Activated T-cell treated with anti-CD3 and anti-CD28 coated beads, Interleukin-2, amount 50 U/mL, for 72 hours (primary cell): ENCODE results near the gene PRKCSH. TPM values are rescaled to one million over a fixed set of nuclear protein-coding genes. Genes with fewer than 3 reads are reported as not detected.

Experiments used
- ATAC-seq, 2 donors: fragments of 150-1000 bp; cut with Tn5 transposase; replicated peaks in 1 of 2; 2 replicates each; pipeline ENCODE4 v1.10.0; 2021; ENCODE audit warnings: moderate library complexity in 2 of 2, mild to moderate bottlenecking in 1 of 2
- DNase-seq, 2 donors: peaks; one replicate each; pipeline ENCODE4 v3.0.0; 2021 to 2022; ENCODE audit warnings: mixed read lengths in 1 of 2
- H3K27ac Mint-ChIP-seq: one replicate; pipeline ENCODE4 v1.8.0; 2022; ENCODE audit warnings: mild to moderate bottlenecking, moderate library complexity, mixed read lengths
- H3K27me3 Mint-ChIP-seq: one replicate; pipeline ENCODE4 v1.8.0; 2022; ENCODE audit warnings: low read depth, mixed read lengths
- H3K36me3 Mint-ChIP-seq, 2 donors: one replicate each; pipeline ENCODE4 v1.8.0; 2022; ENCODE audit warnings: mixed read lengths in 2 of 2, mild to moderate bottlenecking in 1 of 2; ENCODE audit not compliant: insufficient read depth in 2 of 2
- H3K4me1 Mint-ChIP-seq: one replicate; pipeline ENCODE4 v1.8.0; 2022; ENCODE audit warnings: low read depth, mixed read lengths
- H3K4me3 Mint-ChIP-seq, 2 donors: one replicate each; pipeline ENCODE4 v1.8.0; 2022; ENCODE audit warnings: mild to moderate bottlenecking in 2 of 2, mixed read lengths in 2 of 2, moderate library complexity in 2 of 2
- H3K9me3 Mint-ChIP-seq, 2 donors: one replicate each; pipeline ENCODE4 v1.8.0; 2022; ENCODE audit warnings: mixed read lengths in 2 of 2
- total RNA-seq, 2 donors: library from RNA; stranded (reverse); gene quantifications; one replicate each; pipeline ENCODE4 v1.2.3, GENCODE V29; 2022

The PRKCSH gene, protein sequence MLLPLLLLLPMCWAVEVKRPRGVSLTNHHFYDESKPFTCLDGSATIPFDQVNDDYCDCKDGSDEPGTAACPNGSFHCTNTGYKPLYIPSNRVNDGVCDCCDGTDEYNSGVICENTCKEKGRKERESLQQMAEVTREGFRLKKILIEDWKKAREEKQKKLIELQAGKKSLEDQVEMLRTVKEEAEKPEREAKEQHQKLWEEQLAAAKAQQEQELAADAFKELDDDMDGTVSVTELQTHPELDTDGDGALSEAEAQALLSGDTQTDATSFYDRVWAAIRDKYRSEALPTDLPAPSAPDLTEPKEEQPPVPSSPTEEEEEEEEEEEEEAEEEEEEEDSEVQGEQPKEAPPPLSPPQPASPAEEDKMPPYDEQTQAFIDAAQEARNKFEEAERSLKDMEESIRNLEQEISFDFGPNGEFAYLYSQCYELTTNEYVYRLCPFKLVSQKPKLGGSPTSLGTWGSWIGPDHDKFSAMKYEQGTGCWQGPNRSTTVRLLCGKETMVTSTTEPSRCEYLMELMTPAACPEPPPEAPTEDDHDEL
- 100 to 1,000 TPM; 253 to 266 TPM for total RNA-seq

DNA sequence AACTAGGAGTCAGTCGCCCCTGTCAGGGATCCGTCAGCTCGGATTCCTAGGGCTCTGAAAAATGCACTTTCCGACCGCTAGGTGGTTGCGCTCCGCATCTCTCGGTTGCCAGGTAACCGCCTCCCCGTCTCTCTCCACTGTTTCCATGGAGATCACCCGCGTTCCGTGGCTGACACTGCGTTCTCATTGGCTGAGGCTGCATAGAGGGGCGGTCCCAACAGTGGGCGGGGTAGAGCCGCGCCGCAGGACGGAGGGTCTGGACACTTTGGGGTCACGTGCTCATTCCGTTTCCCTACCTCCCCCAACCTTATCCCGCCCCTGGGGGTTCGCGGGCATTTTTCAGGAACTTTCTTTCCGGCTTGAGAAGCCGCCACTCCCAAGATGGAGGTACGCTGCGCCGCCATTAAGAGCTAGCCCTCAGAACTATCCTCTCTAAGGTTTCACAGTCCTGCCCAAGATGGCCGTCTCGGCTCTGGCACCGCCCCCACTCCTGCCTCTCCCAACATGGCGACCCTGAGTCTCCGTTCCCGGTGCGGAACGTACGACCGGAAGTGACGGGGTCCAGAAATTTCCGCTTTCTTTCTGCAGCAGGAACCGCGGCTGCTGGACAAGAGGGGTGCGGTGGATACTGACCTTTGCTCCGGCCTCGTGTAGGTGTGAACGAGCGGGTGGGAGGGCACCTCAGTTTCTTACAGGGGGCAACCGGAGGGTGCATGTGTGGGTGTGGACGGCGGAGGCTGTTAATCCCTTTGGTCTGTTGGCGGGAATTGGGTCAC is at the start of gene PRKCSH, which contains the start of gene ODAD3:
Gene PRKCSH, plus strand, starts transcription at position 579 of the 776 bp plus-strand sequence. CDS start 483 bp downstream, outside the sequence.
Gene ODAD3, minus strand, starts transcription at position 65 of the 776 bp plus-strand sequence. CDS start 105 bp downstream, outside the sequence.
- Mint-ChIP-seq H3K27me3 (no peaks in the 10 kb centered on the region), H3K9me3 (no peaks in the 10 kb centered on the region), H3K27ac (peak within 1 kb of the TSS; percentile 98), H3K4me3 (peak within 1 kb of the TSS; percentile 99 to 100), H3K36me3 (peaks cover 6 to 11% of the 10 kb centered on the region in 2 donors), H3K4me1 (peaks cover 31% of the 10 kb centered on the region)
- DNase-seq (peak; percentile 98 to 99), ATAC-seq (peak; percentile 94)

DNA sequence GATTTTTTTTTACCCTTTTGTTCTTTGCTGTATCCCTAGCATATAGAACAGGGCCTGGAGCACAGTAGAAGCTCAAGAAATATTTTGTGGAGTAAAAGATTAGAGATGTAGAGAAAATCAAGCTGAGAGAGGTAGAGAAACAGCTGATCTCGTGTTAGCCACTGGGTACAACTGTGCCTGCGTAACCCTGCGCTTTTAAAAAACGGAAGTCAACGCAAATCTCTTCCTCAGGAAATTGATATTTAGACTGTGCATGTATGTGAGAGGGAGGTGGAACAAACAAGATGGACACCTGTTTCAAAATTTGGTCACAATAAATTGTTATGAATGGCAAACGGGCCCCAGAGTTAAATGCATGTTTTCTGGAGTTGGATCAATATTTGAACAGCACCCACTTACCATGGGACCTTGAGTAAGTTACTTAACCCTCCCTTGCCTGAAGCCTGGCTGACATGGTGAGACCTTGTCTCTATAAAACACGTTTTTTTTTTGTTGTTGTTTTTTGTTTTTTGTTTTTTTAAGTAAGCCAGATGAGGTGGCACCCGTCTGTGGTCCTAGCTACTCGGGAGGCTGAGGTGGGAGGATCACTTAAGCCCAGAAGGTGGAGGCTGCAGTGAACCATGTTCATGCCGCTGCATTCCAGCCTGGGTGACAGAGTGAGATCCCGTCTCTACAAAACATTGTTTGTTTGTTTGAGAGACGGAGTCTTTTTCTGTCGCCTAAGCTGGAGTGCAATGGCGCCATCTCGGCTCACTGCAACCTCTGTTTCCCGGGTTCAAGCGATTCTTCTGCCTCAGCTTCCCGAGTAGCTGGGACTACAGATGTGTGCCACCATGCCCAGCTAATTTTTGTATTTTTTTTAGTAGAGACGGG is 48.0 kb upstream of the PRKCSH start:
- Mint-ChIP-seq H3K36me3 (peaks cover 1 to 2% of the 10 kb centered on the region in 2 donors), H3K9me3 (peaks cover 0 to 4% of the 10 kb centered on the region in 2 donors), H3K27ac (no peak overlapping the region), H3K4me1 (peaks cover 14% of the 10 kb centered on the region), H3K27me3 (peaks cover 6% of the 10 kb centered on the region), H3K4me3 (no peak overlapping the region)
- ATAC-seq (no peak), DNase-seq (no peak)

DNA sequence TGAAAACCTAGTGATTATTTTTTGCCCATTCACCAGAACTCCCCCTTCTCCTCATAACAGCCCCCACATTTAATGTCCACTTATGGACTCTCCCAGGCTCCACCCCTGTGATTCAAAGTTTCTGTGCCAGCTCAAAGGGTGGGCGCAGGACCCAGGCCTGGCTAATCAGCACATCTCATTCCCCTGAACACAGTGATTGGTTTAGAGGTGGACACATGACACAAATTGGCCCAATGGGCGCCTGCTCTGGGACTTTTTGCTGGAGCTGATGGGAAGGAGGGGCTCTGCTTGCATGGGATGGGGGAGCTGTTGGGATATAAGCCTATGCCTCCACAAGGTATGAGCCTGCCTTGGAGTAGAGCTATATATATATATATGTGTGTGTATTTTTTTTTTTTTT is 45.1 kb upstream of the PRKCSH start:
- peaks cover 6% of the 10 kb centered on the region for H3K4me1 Mint-ChIP-seq
- H3K9me3 Mint-ChIP-seq, result peaks cover 0 to 4% of the 10 kb centered on the region in 2 donors
- peaks cover 9% of the 10 kb centered on the region for H3K27me3 Mint-ChIP-seq
- no peak overlapping the region for H3K4me3 Mint-ChIP-seq
- DNase-seq (no peak), ATAC-seq (no peak)
- no peak overlapping the region for H3K27ac Mint-ChIP-seq
- H3K36me3 Mint-ChIP-seq, result peaks cover 1 to 2% of the 10 kb centered on the region in 2 donors

DNA sequence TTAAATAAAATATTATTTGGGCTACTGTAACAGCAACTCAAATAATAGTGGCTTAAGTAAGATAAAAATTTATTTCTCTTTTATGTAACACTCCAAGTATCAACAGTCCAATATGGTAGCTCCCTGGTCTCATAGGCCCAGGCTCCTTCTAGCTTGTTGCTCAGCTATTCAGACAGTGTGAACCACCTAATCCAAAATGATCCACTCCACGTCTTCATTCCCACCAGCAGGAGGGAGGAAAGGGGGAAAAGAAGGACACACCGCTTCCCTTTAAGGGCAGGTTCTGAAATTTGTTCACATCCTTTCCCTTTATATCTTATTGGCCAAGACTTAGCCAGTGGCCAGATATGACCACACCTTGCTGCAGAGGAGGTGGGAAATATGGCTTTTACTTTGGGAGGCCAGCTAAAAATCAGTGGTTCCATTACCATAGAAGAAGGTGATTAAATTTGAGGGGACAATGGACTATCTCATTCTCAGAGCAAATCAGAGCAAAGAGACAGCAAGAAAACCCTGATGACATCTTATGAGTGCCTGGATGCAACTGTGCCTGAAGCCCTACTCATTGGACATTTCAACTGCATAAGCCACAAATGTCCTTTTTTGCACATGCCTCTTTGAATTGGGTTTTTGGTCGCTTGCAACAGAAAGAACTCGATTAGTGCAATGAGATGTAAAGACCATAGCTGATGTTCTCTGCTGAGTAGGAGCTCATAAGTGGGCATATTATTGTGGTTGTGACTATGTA is 44.3 kb upstream of the PRKCSH start:
- ATAC-seq (no peak), DNase-seq (no peak)
- Mint-ChIP-seq H3K27ac (no peak overlapping the region), H3K4me1 (peaks cover 6% of the 10 kb centered on the region), H3K9me3 (peaks cover 0 to 4% of the 10 kb centered on the region in 2 donors), H3K27me3 (peaks cover 10% of the 10 kb centered on the region), H3K4me3 (no peak overlapping the region), H3K36me3 (peaks cover 1 to 2% of the 10 kb centered on the region in 2 donors)

DNA sequence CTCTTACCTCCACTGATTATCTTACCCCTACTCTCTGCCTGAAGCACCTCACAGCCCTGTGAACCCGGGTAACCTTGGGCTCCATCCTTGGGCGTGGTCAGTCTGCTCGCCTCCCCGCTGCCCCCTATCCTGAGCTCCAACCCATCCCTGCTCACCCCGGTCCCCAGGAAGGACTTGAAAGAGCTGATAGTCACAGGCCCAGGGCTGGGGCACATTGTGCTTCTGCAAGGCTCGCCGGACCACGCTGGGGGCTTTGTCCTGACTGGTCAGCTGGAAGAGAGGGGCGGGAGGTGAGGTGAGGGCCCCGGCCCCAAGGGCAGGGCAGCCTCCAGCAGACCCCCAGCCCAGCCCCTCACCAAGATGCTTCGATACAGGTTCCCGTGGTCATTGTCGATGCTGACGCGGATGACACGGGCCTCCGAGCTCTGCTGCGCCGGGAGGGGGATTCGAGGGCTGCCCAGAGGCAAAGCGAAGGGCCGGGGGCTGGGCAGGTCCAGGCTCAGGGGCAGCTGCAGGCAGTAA is 38.3 kb upstream of the PRKCSH start:
- DNase-seq (no peak), ATAC-seq (no peak)
- Mint-ChIP-seq H3K4me3 (no peak overlapping the region), H3K36me3 (no peaks in the 10 kb centered on the region), H3K27ac (no peak overlapping the region), H3K4me1 (no peaks in the 10 kb centered on the region), H3K9me3 (no peaks in the 10 kb centered on the region), H3K27me3 (peaks cover 10% of the 10 kb centered on the region)

DNA sequence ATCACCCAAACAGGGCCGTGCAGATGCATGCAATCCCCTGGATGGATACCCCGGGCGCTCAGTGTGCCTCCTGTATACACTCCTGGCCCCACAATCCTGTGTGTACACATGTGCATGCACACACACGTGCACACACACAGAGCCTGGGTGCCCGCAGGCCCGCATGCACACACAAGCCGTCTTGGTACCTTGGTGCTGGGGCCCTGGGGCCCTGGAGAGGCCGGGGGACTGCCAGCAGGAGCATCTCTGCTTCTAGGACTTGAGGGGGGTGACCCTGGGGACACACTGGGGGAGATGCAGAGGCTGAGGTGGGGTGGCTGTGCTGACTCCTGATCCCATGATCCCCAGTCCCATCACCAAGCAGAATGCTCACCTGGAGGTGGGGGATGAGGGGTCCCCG is 35.8 kb upstream of the PRKCSH start:
- no peak for ATAC-seq

DNA sequence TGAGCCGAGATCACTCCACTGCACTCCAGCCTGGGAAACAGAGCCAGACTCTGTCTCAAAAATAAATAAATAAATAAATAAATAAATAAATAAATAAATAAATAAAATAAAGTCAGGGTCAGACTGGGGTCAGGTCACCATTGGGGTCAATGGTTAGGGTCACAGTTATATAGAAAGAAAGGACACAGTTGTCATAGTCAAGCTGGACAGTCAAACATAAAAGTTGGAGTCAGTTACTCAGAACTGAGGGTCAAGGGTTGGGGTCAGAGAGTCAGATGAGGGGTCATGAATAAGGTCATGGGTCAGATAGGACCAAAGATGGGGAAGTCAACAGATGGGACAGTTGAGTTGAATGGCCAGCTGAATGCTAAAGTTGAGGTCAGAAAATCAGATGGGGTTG is 34.6 kb upstream of the PRKCSH start:
- no peak for DNase-seq
- no peaks in the 10 kb centered on the region for H3K27me3 Mint-ChIP-seq
- no peaks in the 10 kb centered on the region for H3K9me3 Mint-ChIP-seq
- H3K4me1 Mint-ChIP-seq, result no peaks in the 10 kb centered on the region
- H3K27ac Mint-ChIP-seq, result no peak overlapping the region
- no peak overlapping the region for H3K4me3 Mint-ChIP-seq
- no peak for ATAC-seq
- no peaks in the 10 kb centered on the region for H3K36me3 Mint-ChIP-seq

More for the DNA sequence above, 35.8 kb upstream of the PRKCSH start:
- Mint-ChIP-seq H3K27ac (no peak overlapping the region), H3K36me3 (no peaks in the 10 kb centered on the region), H3K4me1 (no peaks in the 10 kb centered on the region), H3K27me3 (peaks cover 8% of the 10 kb centered on the region), H3K9me3 (no peaks in the 10 kb centered on the region), H3K4me3 (no peak overlapping the region)
- no peak for DNase-seq

DNA sequence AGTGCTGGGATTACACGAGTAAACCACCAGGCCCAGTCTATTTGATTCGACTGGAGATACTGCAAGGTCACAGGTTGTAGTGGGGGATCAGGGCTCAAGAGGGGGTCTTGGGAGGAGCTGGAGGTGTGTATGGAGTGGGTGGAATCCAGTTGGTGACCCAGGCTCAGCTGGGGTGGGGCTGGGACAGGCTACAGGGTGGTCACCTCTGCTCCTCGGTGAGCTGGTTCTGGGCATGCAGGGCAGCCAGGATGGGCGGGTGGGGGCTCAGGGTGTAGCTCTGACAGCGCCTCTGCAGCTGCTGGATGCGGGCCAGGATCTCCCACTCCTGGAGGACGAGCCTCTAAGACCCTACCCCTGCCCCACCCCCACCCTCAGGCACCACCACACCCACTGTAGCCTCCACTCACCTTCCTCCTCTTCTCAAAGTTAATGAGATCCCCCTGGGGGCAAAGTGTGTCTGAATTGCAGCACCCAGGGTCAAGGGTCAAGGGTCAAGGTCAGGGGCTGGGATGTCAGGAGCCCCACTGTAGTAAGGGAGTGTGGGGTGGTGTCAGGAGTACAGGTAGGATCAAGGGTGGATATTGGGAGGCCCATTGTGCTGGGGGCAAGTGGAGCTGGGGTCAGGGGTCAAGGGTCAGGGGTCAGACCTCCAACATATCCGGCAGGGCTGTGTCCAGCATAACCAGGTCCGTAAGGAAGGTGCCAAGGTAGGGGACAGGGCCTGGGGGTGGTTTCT is 33.5 kb upstream of the PRKCSH start:
- H3K4me1 Mint-ChIP-seq, result no peaks in the 10 kb centered on the region
- DNase-seq, result no peak
- H3K27ac Mint-ChIP-seq, result no peak overlapping the region
- peaks cover under 1% of the 10 kb centered on the region for H3K27me3 Mint-ChIP-seq
- no peaks in the 10 kb centered on the region for H3K36me3 Mint-ChIP-seq
- H3K9me3 Mint-ChIP-seq, result no peaks in the 10 kb centered on the region
- H3K4me3 Mint-ChIP-seq, result no peak overlapping the region
- no peak for ATAC-seq

DNA sequence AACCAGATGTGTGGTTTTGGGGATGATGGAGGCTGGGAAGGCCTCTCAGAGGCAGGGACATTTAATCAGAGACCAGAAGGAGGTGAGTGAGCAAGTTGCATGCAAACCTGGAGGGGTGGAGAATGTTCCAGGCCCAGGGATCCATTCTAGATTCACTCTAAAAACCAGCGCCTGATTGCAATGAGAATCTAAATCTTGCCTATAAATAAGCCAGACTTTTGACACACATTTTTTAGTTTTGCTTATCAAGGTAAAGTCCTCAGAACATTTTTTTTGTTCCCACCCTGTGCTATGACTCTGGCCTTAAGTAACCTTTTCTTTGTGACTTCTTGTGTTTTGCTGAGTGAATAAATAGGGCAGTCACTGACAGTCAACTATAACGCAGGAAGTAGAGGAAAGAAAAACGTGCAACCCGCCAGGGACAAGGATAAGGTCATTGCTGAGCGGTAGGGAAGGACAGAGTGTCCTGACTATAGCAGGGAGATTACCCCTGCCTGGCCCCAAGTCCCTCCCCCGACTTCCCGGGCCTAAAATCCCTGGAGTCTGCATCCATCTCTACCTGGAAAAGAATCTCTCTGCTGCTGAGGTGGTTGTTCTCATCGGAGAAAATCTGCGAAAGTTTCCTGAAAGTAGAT is 30.7 kb upstream of the PRKCSH start:
- DNase-seq, result no peak

DNA sequence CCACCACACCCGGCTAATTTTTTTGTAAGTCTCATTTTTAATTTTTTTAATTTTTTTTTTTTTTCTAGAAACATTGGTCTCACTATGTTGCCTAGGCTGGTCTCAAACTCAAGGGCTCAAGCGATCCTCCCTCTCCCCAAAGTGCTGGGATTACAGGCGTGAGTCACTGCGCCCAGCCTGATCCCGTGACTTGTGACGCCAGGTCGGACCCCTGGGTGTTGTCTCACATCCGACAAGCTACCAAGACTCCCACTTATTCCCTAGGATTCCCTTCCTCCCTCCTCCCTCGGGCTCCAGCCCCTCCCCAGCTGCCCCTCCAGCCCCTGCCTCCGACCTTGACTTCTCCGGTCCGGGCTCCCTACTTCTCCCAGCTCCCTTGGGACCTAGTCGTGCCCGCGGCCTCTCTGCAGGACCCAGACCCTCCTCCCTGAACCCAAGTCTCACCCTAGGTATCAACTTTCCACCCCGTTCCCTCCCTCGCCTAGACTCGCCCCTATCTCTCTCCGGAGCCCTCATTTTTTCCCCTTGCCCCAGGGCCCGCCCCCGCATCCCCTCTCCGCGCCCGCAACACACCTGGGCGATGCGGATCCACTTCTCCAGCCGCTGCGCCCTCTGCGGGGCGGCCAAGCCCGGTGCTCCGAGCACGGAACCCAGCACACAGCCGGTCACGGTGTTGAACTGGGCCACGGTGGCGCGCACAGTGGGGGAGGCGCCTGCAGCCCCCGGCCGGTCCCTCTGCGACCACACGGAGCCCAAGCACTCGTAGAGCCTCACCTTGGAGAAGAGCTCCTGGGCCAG is 29.4 kb upstream of the PRKCSH start:
- Mint-ChIP-seq H3K36me3 (no peaks in the 10 kb centered on the region), H3K4me3 (no peak overlapping the region), H3K27ac (no peak overlapping the region), H3K27me3 (peaks cover 8% of the 10 kb centered on the region), H3K4me1 (no peaks in the 10 kb centered on the region), H3K9me3 (no peaks in the 10 kb centered on the region)
- DNase-seq (peak; percentile 41 to 53), ATAC-seq (peak; percentile 70 to 71)

More for the DNA sequence above, 30.7 kb upstream of the PRKCSH start:
- H3K36me3 Mint-ChIP-seq, result no peaks in the 10 kb centered on the region
- no peak for ATAC-seq
- peaks cover 8% of the 10 kb centered on the region for H3K27me3 Mint-ChIP-seq
- no peak overlapping the region for H3K27ac Mint-ChIP-seq
- no peaks in the 10 kb centered on the region for H3K9me3 Mint-ChIP-seq
- no peak overlapping the region for H3K4me3 Mint-ChIP-seq
- no peaks in the 10 kb centered on the region for H3K4me1 Mint-ChIP-seq
